Fibroblast of lung (primary cell): ENCODE results near the gene DNM1. TPM values are rescaled to one million over a fixed set of nuclear protein-coding genes. Genes with fewer than 3 reads are reported as not detected.

Source experiments
- DNase-seq, 2 donors: peaks; one replicate each; pipeline versions ENCODE4 v3.0.0 to v3.0.0-alpha.2; 2010; ENCODE audit warnings: low read depth in 2 of 2
- H2AFZ ChIP-seq: 2 replicates; pipeline ENCODE4 v1.5.1; 2012; ENCODE audit warnings: low read length, control low read depth, inconsistent platforms
- H3K27ac ChIP-seq: 2 replicates; pipeline ENCODE4 v1.5.1; 2011; ENCODE audit warnings: low read length, control low read depth; ENCODE audit not compliant: insufficient read depth
- H3K27me3 ChIP-seq: 2 replicates; pipeline ENCODE4 v1.5.1; 2011; ENCODE audit warnings: mild to moderate bottlenecking, low read length; ENCODE audit not compliant: control insufficient read depth, insufficient read depth
- H3K36me3 ChIP-seq: 2 replicates; pipeline ENCODE4 v1.5.1; 2011; ENCODE audit warnings: low read length; ENCODE audit not compliant: control insufficient read depth, insufficient read depth
- H3K4me1 ChIP-seq: 2 replicates; pipeline ENCODE4 v1.5.1; 2011; ENCODE audit warnings: low read length; ENCODE audit not compliant: control insufficient read depth, insufficient read depth; ENCODE audit errors: extremely low read depth
- H3K4me2 ChIP-seq: 2 replicates; pipeline ENCODE4 v1.5.1; 2011; ENCODE audit warnings: low read length, control low read depth; ENCODE audit not compliant: insufficient read depth; ENCODE audit errors: extremely low read depth
- H3K4me3 ChIP-seq, 4 experiments: fragments of 200-600 bp in 1 of 4; sonication (generic) in 1 of 4; replicated peaks in 1 of 4; 2 replicates each; pipeline ENCODE4 v1.5.1; 2011 to 2016; ENCODE audit warnings: low read length in 4 of 4, low read depth in 3 of 4, mild to moderate bottlenecking in 3 of 4, control low read depth in 2 of 4, inconsistent platforms in 1 of 4, mixed read lengths in 1 of 4; ENCODE audit not compliant: insufficient read depth in 1 of 4; ENCODE audit errors: control extremely low read depth in 1 of 4
- H3K79me2 ChIP-seq: 2 replicates; pipeline ENCODE4 v1.5.1; 2012; ENCODE audit warnings: mild to moderate bottlenecking, low read length, inconsistent platforms; ENCODE audit not compliant: control insufficient read depth, insufficient read depth
- H3K9ac ChIP-seq: 2 replicates; pipeline ENCODE4 v1.5.1; 2011; ENCODE audit warnings: mild to moderate bottlenecking, low read length, control low read depth; ENCODE audit not compliant: insufficient read depth
- H3K9me3 ChIP-seq: 2 replicates; pipeline ENCODE4 v1.5.1; 2012; ENCODE audit warnings: low read depth, low read length; ENCODE audit not compliant: control insufficient read depth, insufficient read depth
- H4K20me1 ChIP-seq: 2 replicates; pipeline ENCODE4 v1.5.1; 2011; ENCODE audit warnings: low read length; ENCODE audit not compliant: control insufficient read depth, insufficient read depth; ENCODE audit errors: extremely low read depth
- CTCF ChIP-seq, 2 donors: IDR thresholded peaks in 1 of 2; conservative IDR thresholded peaks in 1 of 2; 1 replicate in 1 of 2; 2 replicates in 1 of 2; pipeline ENCODE4 v1.5.1; 2011 to 2012; ENCODE audit warnings: low read length in 2 of 2, control low read depth in 1 of 2, inconsistent platforms in 1 of 2, low read depth in 1 of 2, mild to moderate bottlenecking in 1 of 2
- EZH2 ChIP-seq: IDR thresholded peaks from 2 replicates; pipeline ENCODE4 v1.5.1; 2012; ENCODE audit warnings: low read length, control low read depth, mild to moderate bottlenecking; ENCODE audit errors: missing control alignments
- polyA plus RNA-seq, 2 donors: library from polyadenylated mRNA; depleted of rRNA in 1 of 2; stranded (reverse) in 1 of 2; unstranded in 1 of 2; fragments of >200 nt; gene quantifications; 2 replicates each; pipeline ENCODE4 v1.2.1, GENCODE V29; 2011 to 2012; ENCODE audit warnings: missing spikeins in 1 of 2
- total RNA-seq: library from RNA; depleted of rRNA; stranded (reverse); fragments of >200 nt; gene quantifications from 2 replicates; pipeline ENCODE4 v1.2.1, GENCODE V29; 2014

Gene DNM1
- total and polyA plus RNA-seq, 2 donors (not counting 1 experiment from before 2014, with no cell fraction given), result 3.7 to 30.4 TPM

GRCh38 chr9:128286440-128286839 is 83.3 kb downstream of the DNM1 start:
- Histone ChIP-seq H3K27me3 (no peaks in the 10 kb centered on the region), H3K36me3 (peaks cover 11% of the 10 kb centered on the region), H3K27ac (no peak overlapping the region), H2AFZ (no peak overlapping the region), H3K4me2 (no peak overlapping the region), H3K79me2 (no peaks in the 10 kb centered on the region), H3K9ac (no peak overlapping the region), H4K20me1 (no peaks in the 10 kb centered on the region), H3K9me3 (no peaks in the 10 kb centered on the region), H3K4me1 (no peaks in the 10 kb centered on the region), H3K4me3 (no peak overlapping the region)
- peak; percentile 60 to 67 for DNase-seq
- no peak for TF ChIP-seq EZH2
- TF ChIP-seq CTCF (conservative IDR thresholded peaks at IDR 0.05 in 1 of 2, IDR thresholded peaks at IDR 0.05 in 1 of 2; ENCODE audit: low read depth in 1 of 2, low read length in 2 of 2), result no peak

- no peak for DNase-seq
- H2AFZ ChIP-seq, result no peak overlapping the region
- no peaks in the 10 kb centered on the region for H3K4me1 ChIP-seq
- no peaks in the 10 kb centered on the region for H3K9me3 ChIP-seq
- H3K9ac ChIP-seq, result no peak overlapping the region
- H3K4me2 ChIP-seq, result no peak overlapping the region
- H3K4me3 ChIP-seq, result no peak overlapping the region
- H3K79me2 ChIP-seq, result no peaks in the 10 kb centered on the region
- no peaks in the 10 kb centered on the region for H4K20me1 ChIP-seq
- peaks cover 11% of the 10 kb centered on the region for H3K36me3 ChIP-seq
- H3K27me3 ChIP-seq, result no peaks in the 10 kb centered on the region
- no peak overlapping the region for H3K27ac ChIP-seq
- no peak for TF ChIP-seq CTCF (conservative IDR thresholded peaks at IDR 0.05 in 1 of 2, IDR thresholded peaks at IDR 0.05 in 1 of 2; ENCODE audit: low read depth in 1 of 2, low read length in 2 of 2)
- no peak for TF ChIP-seq EZH2
Measured at GRCh38 chr9:128288273-128289004, 85.3 kb downstream of the DNM1 start.

GRCh38 chr9:128292009-128292408 is 88.8 kb downstream of the DNM1 start:
- no peaks in the 10 kb centered on the region for H4K20me1 ChIP-seq
- H3K79me2 ChIP-seq, result no peaks in the 10 kb centered on the region
- no peaks in the 10 kb centered on the region for H3K9me3 ChIP-seq
- peaks cover 3% of the 10 kb centered on the region for H3K36me3 ChIP-seq
- no peaks in the 10 kb centered on the region for H3K27me3 ChIP-seq
- H2AFZ ChIP-seq, result no peak overlapping the region
- no peak overlapping the region for H3K27ac ChIP-seq
- H3K4me1 ChIP-seq, result peaks cover 6% of the 10 kb centered on the region
- TF ChIP-seq CTCF (conservative IDR thresholded peaks at IDR 0.05 in 1 of 2, IDR thresholded peaks at IDR 0.05 in 1 of 2; ENCODE audit: low read depth in 1 of 2, low read length in 2 of 2), result no peak
- TF ChIP-seq EZH2, result no peak
- no peak overlapping the region for H3K4me2 ChIP-seq
- no peak overlapping the region for H3K9ac ChIP-seq
- H3K4me3 ChIP-seq, result no peak overlapping the region
- DNase-seq, result no peak
